GM06990 (cell line): ENCODE results near the gene CRADD.
A peak's percentile ranks its signal among the peaks of the same experiment; 100 is the strongest.

Source experiments
- DNase-seq: peaks from one replicate; pipeline ENCODE4 v3.0.0-alpha.2; 2011; ENCODE audit not compliant: insufficient read length; ENCODE audit errors: extremely low read depth
- H3K27me3 ChIP-seq: replicated peaks from 2 replicates; pipeline ENCODE4 v1.6.0; 2011; ENCODE audit warnings: low read length; ENCODE audit not compliant: control insufficient read depth, insufficient read depth
- H3K36me3 ChIP-seq: 2 replicates; pipeline ENCODE4 v1.5.1; 2011; ENCODE audit warnings: low read length; ENCODE audit not compliant: control insufficient read depth, insufficient read depth
- H3K4me3 ChIP-seq: replicated peaks from 2 replicates; pipeline ENCODE4 v1.5.1; 2011; ENCODE audit warnings: low read depth, mild to moderate bottlenecking, control low read depth, low read length
- CTCF ChIP-seq: IDR thresholded peaks from 2 replicates; pipeline ENCODE4 v1.5.1; 2011; ENCODE audit warnings: low read length, control low read depth, mild to moderate bottlenecking, inconsistent platforms; ENCODE audit not compliant: insufficient read depth, poor library complexity, severe bottlenecking

Gene CRADD

DNA sequence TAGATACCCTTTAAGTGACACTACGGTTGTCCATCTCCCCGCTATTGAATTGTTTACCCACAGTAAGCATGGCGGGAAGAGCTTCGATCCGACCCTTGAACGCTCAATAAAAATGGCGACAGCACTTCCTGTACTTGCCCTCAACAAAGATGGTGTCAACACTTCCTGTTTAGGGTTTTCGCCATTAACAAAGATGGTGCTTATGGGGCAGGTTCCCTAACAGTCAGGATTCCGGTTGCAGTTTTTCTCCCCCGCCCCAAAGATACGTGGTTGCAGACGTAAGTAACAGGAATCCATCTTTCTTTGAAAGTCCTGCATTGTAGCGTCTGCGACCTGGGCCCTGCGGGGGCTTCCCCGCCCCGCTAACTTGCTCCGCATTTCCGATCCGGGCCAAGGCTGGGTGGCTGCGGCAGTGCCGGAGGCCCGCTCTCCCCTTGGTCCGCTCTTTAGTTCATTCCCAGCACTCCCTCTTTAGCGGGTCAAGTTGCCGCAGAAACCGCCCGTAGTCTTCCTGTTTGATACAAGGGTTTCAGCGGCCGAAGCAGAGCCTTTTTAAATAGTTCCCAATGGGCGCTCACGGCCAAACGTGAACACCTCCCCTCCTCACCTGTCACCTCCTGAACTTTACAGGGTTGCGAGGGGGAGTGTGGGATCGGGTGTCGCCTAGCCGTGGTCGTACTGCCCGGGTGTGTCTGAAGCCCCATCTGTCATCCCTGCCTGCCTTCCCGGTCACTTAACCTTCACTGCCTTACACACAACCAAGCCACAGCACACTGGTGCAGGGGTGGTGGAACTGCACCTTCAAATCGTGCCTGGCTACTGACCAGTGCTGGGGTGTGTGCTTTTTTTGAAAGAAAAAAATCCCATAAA lies at the start of gene CRADD:
Gene CRADD, plus strand, starts transcription at position 181 of the 870 bp plus-strand sequence.
- Histone ChIP-seq H3K4me3 (peak within 1 kb of the TSS; percentile 74), H3K36me3 (no peaks in the 10 kb centered on the region), H3K27me3 (no peaks in the 10 kb centered on the region)
- TF ChIP-seq CTCF, result no peak
- peak; percentile 91 for DNase-seq

DNA sequence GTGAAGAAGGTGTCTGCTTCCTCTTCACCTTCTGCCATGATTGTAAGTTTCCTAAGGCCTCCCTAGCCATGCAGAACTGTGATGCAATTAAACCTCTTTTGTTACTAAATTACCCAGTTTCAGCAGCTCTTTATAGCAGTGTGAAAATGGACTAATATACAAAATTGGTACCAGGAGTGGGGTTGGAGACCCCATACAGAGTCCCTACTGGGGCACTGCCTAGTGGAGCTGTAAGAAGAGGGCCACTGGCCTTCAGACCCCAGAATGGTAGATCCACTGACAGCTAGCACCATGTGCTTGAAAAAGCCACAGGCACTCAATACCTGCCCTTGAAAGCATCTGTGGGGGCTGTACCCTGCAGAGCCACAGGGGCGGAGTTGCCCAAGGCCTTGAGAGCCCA lies 44.8 kb upstream of the CRADD start:
- no peak for DNase-seq
- TF ChIP-seq CTCF, result no peak
- no peaks in the 10 kb centered on the region for H3K36me3 ChIP-seq

DNA sequence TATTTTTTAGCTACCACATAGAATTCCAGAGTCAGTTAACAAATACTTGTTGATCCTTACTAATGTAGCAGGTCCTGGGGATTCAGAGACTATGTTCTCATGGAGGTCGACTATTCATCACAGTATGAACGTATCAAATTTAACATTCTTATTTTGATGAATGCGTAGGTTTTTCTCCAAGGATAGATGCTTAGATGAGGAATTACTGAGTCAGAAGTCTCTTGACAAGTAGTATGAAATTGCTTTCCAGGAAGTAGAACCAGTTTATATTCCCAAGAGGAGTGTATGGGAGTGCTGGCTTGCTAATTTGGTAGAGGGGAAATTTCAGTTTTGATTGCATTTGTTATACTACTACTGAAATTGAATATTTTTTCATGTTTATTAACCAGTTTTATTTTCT lies 42.8 kb upstream of the CRADD start:
- TF ChIP-seq CTCF, result no peak
- Histone ChIP-seq H3K36me3 (no peaks in the 10 kb centered on the region), H3K27me3 (no peaks in the 10 kb centered on the region; the same call in 1 of the 2 replicates), H3K4me3 (no peak overlapping the region)
- DNase-seq, result no peak

More for the DNA sequence above, 44.8 kb upstream of the CRADD start:
- no peaks in the 10 kb centered on the region for H3K27me3 ChIP-seq
- no peak overlapping the region for H3K4me3 ChIP-seq

- DNase-seq, result no peak
- H3K36me3 ChIP-seq, result no peaks in the 10 kb centered on the region
- no peak for TF ChIP-seq CTCF
- H3K27me3 ChIP-seq, result no peaks in the 10 kb centered on the region; the same call in 1 of the 2 replicates
- no peak overlapping the region for H3K4me3 ChIP-seq
Measured at GRCh38 chr12:93636708-93637107, 40.5 kb upstream of the CRADD start.

DNA sequence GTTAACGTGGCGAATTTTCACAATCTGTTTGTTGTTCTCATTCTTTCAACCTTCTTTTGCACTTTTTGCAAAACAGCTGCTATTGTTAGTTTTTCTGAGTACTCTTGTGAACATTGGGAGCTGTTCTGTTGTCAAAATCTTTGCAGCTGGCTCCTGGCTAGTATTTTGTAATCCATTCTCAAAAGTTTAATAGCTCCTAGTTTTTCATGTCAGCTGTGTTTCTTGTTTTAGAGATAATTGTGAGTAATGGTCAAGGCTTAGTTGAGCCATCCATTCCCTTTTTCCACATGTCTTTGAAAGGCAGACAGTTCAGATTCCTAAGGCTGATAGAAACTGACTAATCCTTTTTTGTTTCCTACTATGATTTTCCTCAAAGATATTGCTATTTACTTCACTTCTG lies 39.1 kb upstream of the CRADD start:
- Histone ChIP-seq H3K4me3 (no peak overlapping the region), H3K36me3 (no peaks in the 10 kb centered on the region), H3K27me3 (no peaks in the 10 kb centered on the region; the same call in 1 of the 2 replicates)
- no peak for TF ChIP-seq CTCF
- no peak for DNase-seq

DNA sequence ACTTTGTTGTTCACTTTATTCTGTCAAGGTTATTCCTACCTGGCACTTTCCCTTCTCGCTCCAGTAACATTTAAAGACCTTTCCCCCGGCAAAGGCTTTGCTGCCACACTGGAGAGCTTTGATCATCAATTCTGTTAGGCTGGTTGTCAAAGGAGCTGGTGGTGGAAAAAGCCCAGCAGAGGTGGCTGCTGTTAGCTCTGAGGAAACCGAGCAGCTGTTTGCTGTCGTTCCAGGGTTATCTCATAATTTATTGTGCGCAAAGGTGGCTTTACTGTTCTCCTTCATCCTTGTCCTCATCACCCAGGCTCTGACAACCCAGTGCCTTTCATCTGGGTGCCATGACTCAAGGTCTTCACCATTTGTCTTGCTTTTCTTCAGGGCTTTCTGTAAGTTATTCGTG lies 38.2 kb upstream of the CRADD start:
- Histone ChIP-seq H3K36me3 (no peaks in the 10 kb centered on the region), H3K27me3 (no peaks in the 10 kb centered on the region; the same call in none of the 2 replicates), H3K4me3 (no peak overlapping the region)
- no peak for DNase-seq
- no peak for TF ChIP-seq CTCF
